HepG2 (cell line): ENCODE data around the gene AUH. TPM values are rescaled to one million over a fixed set of nuclear protein-coding genes. Genes with fewer than 3 reads are reported as not detected.

Experiments
- ARNTL ChIP-seq: sonication (generic); formaldehyde crosslinking; IDR thresholded peaks from 2 replicates; pipeline ENCODE4 v1.4.0; 2020; ENCODE audit warnings: mild to moderate bottlenecking, missing genetic modification reagents
- ATF7-NPFF ChIP-seq: sonication (generic); formaldehyde crosslinking; IDR thresholded peaks from 2 replicates; pipeline ENCODE4 v1.8.1; 2023; ENCODE audit warnings: mild to moderate bottlenecking, low read depth, missing genetic modification reagents, moderate library complexity
- KDM3A ChIP-seq: IDR thresholded peaks from 2 replicates; pipeline ENCODE4 v1.6.1; 2018; ENCODE audit warnings: low read depth, missing compliant biosample characterization
- LCORL ChIP-seq, 2 experiments: fragments of 450-650 bp in 1 of 2; sonication (generic) in 1 of 2; formaldehyde crosslinking in 1 of 2; IDR thresholded peaks; 2 replicates each; pipeline versions ENCODE4 v1.5.0 to v1.6.1; 2017 to 2020; ENCODE audit warnings: antibody characterized with exemption in 1 of 2, missing genetic modification reagents in 1 of 2
- PHF8 ChIP-seq: sonication (generic); formaldehyde crosslinking; IDR thresholded peaks from 2 replicates; pipeline ENCODE4 v1.5.0; 2020; ENCODE audit warnings: missing genetic modification reagents
- POLR2A ChIP-seq, 2 experiments: IDR thresholded peaks; 2 replicates each; pipeline ENCODE4 v1.6.1; 2011; ENCODE audit warnings: low read depth in 2 of 2, low read length in 2 of 2, mild to moderate bottlenecking in 1 of 2, moderate library complexity in 1 of 2; ENCODE audit not compliant: insufficient read depth in 1 of 2
- SALL1 ChIP-seq: sonication (generic); formaldehyde crosslinking; IDR thresholded peaks from 2 replicates; pipeline ENCODE4 v1.8.0; 2022; ENCODE audit warnings: mild to moderate bottlenecking, missing genetic modification reagents
- ZBTB10 ChIP-seq: sonication (generic); formaldehyde crosslinking; IDR thresholded peaks from 2 replicates; pipeline ENCODE4 v1.4.0; 2020; ENCODE audit warnings: missing genetic modification reagents, borderline replicate concordance
- ZNF230 ChIP-seq: sonication (generic); formaldehyde crosslinking; IDR thresholded peaks from 2 replicates; pipeline ENCODE4 v1.4.0; 2020; ENCODE audit warnings: mild to moderate bottlenecking, missing genetic modification reagents
- ZNF567 ChIP-seq: sonication (generic); formaldehyde crosslinking; IDR thresholded peaks from 2 replicates; pipeline ENCODE4 v1.8.1; 2023; ENCODE audit warnings: mild to moderate bottlenecking, missing genetic modification reagents, borderline replicate concordance
- ZSCAN29 ChIP-seq: sonication (generic); formaldehyde crosslinking; conservative IDR thresholded peaks from 2 replicates; pipeline ENCODE4 v1.4.0; 2020; ENCODE audit warnings: mild to moderate bottlenecking, missing genetic modification reagents
- polyA plus RNA-seq, 8 experiments: library from polyadenylated mRNA; depleted of rRNA in 3 of 8; stranded (reverse) in 7 of 8; unstranded in 1 of 8; fragments of >200 nt; fragmentation: Illumina TruSeq in 4 of 8; extraction: Trizol in 4 of 8; gene quantifications; 2 replicates each; pipeline versions ENCODE4 v1.2.1 to v1.2.3, GENCODE V29; 2011 to 2016; ENCODE audit warnings: low read depth in 4 of 8, missing spikeins in 1 of 8, mixed read lengths in 1 of 8; ENCODE audit not compliant: insufficient read depth in 1 of 8
- total RNA-seq, 5 experiments: library from RNA; depleted of rRNA; stranded (reverse); fragments of >200 nt; fragmentation: Illumina TruSeq; extraction: Trizol; gene quantifications; 2 replicates each; pipeline ENCODE4 v1.2.3, GENCODE V29; 2016; ENCODE audit warnings: low read depth in 1 of 5
- TF ChIP-seq, protein P1 (sequence below): sonication (generic); formaldehyde crosslinking; IDR thresholded peaks from 2 replicates; pipeline ENCODE4 v1.4.0; 2020; ENCODE audit warnings: missing genetic modification reagents
- TF ChIP-seq, protein P2 (sequence below): sonication (generic); formaldehyde crosslinking; IDR thresholded peaks from 2 replicates; pipeline ENCODE4 v1.5.1; 2020; ENCODE audit warnings: mild to moderate bottlenecking, missing genetic modification reagents, moderate library complexity
- TF ChIP-seq, protein P3 (sequence below): sonication (generic); formaldehyde crosslinking; IDR thresholded peaks from 2 replicates; pipeline ENCODE4 v1.4.0; 2020; ENCODE audit warnings: missing genetic modification reagents, borderline replicate concordance

Gene AUH
- total and polyA plus RNA-seq, 2 of the 13 experiments (the other 11 are each of a cell fraction or from before 2014, with no cell fraction given) = 25.8 to 31.9 TPM

GRCh38 chr9:91196103-91196950 is 165.4 kb downstream of the AUH start (continued):
- TF ChIP-seq ZNF230 (CRISPR knock-in tag) (peak; percentile 55; the same call in 1 of the 2 replicates), SALL1 (peak; percentile 48), ZNF567 (CRISPR knock-in tag) (0 out of 2 replicates have a peak, but pooled peaks have one; percentile 35), ZSCAN29 (CRISPR knock-in tag) (0 out of 2 replicates have a peak, but pooled peaks have one; percentile 10), KDM3A (CRISPR knock-in tag) (no peak), POLR2A (IDR thresholded peaks at IDR 0.05; ENCODE audit: insufficient read depth in 1 of 2, low read depth in 2 of 2, low read length in 2 of 2) (peak in 1 of 2 experiments; percentile 43; a peak in 1 of 4 replicates), ZBTB10 (CRISPR knock-in tag) (no peak), PHF8 (peak; percentile 15; the same call in 1 of the 2 replicates), ATF7-NPFF (CRISPR knock-in tag) (peak; percentile 33; the same call in 1 of the 2 replicates), LCORL (IDR thresholded peaks at IDR 0.05) (no peak), LCORL (CRISPR knock-in tag; IDR thresholded peaks at IDR 0.05) (no peak), ARNTL (CRISPR knock-in tag) (peak; percentile 20; the same call in 1 of the 2 replicates)
- TF ChIP-seq, protein P1, sequence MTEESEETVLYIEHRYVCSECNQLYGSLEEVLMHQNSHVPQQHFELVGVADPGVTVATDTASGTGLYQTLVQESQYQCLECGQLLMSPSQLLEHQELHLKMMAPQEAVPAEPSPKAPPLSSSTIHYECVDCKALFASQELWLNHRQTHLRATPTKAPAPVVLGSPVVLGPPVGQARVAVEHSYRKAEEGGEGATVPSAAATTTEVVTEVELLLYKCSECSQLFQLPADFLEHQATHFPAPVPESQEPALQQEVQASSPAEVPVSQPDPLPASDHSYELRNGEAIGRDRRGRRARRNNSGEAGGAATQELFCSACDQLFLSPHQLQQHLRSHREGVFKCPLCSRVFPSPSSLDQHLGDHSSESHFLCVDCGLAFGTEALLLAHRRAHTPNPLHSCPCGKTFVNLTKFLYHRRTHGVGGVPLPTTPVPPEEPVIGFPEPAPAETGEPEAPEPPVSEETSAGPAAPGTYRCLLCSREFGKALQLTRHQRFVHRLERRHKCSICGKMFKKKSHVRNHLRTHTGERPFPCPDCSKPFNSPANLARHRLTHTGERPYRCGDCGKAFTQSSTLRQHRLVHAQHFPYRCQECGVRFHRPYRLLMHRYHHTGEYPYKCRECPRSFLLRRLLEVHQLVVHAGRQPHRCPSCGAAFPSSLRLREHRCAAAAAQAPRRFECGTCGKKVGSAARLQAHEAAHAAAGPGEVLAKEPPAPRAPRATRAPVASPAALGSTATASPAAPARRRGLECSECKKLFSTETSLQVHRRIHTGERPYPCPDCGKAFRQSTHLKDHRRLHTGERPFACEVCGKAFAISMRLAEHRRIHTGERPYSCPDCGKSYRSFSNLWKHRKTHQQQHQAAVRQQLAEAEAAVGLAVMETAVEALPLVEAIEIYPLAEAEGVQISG (CRISPR knock-in tag) = 0 out of 2 replicates have a peak, but pooled peaks have one; percentile 15
- TF ChIP-seq, protein P2, sequence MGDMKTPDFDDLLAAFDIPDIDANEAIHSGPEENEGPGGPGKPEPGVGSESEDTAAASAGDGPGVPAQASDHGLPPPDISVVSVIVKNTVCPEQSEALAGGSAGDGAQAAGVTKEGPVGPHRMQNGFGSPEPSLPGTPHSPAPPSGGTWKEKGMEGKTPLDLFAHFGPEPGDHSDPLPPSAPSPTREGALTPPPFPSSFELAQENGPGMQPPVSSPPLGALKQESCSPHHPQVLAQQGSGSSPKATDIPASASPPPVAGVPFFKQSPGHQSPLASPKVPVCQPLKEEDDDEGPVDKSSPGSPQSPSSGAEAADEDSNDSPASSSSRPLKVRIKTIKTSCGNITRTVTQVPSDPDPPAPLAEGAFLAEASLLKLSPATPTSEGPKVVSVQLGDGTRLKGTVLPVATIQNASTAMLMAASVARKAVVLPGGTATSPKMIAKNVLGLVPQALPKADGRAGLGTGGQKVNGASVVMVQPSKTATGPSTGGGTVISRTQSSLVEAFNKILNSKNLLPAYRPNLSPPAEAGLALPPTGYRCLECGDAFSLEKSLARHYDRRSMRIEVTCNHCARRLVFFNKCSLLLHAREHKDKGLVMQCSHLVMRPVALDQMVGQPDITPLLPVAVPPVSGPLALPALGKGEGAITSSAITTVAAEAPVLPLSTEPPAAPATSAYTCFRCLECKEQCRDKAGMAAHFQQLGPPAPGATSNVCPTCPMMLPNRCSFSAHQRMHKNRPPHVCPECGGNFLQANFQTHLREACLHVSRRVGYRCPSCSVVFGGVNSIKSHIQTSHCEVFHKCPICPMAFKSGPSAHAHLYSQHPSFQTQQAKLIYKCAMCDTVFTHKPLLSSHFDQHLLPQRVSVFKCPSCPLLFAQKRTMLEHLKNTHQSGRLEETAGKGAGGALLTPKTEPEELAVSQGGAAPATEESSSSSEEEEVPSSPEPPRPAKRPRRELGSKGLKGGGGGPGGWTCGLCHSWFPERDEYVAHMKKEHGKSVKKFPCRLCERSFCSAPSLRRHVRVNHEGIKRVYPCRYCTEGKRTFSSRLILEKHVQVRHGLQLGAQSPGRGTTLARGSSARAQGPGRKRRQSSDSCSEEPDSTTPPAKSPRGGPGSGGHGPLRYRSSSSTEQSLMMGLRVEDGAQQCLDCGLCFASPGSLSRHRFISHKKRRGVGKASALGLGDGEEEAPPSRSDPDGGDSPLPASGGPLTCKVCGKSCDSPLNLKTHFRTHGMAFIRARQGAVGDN (CRISPR knock-in tag) = peak; percentile 93
- TF ChIP-seq, protein P3, sequence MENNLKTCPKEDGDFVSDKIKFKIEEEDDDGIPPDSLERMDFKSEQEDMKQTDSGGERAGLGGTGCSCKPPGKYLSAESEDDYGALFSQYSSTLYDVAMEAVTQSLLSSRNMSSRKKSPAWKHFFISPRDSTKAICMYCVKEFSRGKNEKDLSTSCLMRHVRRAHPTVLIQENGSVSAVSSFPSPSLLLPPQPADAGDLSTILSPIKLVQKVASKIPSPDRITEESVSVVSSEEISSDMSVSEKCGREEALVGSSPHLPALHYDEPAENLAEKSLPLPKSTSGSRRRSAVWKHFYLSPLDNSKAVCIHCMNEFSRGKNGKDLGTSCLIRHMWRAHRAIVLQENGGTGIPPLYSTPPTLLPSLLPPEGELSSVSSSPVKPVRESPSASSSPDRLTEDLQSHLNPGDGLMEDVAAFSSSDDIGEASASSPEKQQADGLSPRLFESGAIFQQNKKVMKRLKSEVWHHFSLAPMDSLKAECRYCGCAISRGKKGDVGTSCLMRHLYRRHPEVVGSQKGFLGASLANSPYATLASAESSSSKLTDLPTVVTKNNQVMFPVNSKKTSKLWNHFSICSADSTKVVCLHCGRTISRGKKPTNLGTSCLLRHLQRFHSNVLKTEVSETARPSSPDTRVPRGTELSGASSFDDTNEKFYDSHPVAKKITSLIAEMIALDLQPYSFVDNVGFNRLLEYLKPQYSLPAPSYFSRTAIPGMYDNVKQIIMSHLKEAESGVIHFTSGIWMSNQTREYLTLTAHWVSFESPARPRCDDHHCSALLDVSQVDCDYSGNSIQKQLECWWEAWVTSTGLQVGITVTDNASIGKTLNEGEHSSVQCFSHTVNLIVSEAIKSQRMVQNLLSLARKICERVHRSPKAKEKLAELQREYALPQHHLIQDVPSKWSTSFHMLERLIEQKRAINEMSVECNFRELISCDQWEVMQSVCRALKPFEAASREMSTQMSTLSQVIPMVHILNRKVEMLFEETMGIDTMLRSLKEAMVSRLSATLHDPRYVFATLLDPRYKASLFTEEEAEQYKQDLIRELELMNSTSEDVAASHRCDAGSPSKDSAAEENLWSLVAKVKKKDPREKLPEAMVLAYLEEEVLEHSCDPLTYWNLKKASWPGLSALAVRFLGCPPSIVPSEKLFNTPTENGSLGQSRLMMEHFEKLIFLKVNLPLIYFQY (CRISPR knock-in tag) = no peak
